GM21576 (cell line): ENCODE measurements around the gene RSAD1.

Experiments
- ATAC-seq: cut with Tn5 transposase; IDR thresholded peaks from one replicate; pipeline ENCODE4 v1.9.1; 2021; ENCODE audit warnings: mild to moderate bottlenecking, moderate library complexity; ENCODE audit not compliant: unreplicated experiment

RSAD1 gene

DNA sequence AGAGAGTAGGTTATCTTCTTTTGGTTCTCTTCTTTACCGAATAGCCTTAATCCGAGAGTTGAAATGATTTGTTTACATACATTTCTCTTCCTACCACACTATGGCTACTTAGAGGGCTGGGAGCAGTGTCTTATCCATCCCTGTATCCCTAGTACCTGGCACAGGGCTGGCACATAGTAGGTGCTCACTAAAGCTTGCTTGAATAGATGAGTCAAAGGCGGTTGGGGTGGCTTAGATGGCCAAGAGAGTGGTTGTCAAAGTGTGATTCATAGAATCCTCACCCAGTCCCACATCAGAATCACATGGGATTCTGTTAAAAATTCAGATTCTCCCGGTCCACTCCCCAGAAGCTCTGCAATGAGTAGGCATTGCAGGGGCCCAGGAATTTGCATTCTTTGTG is 21.0 kb upstream of the RSAD1 start:
- no peak for ATAC-seq

DNA sequence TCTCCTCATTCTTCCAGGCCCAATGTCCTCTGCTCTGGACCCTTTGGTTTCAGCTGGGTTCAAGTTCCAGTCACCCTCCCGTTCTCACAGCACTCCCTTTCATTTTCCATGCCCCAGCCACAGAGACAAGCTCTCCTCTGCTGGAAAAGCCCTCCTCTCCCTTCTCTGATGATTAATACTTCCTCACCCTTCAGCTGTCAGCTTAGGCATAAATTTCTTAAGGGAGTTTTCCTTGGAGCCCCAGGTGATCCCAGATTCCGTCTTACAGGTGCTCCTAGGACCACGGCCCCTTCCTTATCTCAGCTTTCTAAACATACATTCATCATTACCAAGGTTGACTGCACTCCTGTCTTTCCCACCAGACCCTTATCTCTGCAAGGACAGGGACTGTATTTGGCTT is 20.4 kb upstream of the RSAD1 start:
- no peak for ATAC-seq

DNA sequence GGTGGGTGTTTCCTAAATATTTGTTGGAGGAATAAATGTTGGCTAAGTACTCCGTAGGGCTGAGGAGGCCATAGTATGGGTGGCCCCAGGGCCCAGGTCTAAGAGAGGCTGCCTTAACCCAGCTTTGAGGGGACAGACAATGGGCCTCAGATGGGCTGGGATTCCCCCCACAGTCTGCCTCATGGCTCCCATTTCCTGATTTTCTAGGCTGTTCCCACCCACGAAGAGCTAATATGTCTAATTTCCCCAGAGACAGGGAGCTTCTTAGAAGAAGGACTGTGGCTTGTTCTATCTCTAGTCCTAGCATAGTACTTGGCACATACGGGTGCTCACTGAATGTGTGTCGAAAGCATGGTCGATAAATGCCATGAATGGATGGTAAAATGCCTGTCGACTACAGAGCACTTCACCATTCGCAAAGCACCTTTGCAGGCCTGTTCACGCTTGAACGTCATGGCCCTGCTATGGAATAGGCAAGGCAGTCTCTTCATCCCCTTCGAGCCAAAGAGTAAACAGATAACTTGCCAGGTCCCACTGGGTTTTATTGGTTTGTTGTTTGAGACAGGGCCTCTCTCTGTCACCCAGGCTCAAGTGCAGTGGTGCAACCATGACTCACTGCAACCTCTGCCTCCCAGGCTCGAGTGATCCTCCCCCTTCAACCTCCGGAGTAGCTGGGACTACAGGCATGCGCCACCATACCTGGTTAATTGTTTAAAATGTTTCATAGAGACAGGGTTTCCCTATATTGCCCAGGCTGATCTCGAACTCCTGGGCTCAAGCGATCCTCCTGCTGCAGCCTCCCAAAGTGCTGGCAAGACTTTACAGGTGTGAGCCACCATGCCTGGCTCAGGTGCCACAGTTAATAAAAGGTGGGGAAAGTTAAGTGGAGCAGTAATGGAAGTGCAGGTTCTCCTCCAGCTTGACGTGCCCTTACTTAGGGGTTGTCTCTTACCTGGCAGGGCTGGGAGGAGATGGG is 19.7 kb upstream of the RSAD1 start:
- ATAC-seq, result no peak

DNA sequence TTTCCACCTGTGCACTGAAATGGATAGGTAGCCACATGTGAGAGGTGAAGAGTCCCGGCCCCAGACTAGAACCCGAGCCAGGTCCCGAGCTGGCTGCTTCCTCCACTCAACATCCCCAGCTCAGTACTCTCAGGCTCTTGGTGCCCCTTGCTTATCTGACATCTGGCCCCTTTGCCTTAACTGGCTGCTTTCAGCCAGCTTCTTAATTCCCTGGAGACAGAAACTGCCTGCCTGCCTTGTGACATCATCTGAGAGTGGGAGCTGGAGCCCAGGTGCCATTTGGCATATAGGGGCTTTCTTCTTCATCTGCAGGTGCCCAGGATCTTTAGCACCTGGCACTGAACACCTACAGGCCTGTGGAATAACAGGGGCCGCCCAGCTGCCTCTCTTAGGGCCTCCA is 18.9 kb upstream of the RSAD1 start:
- ATAC-seq, result no peak

- ATAC-seq, result no peak
Observed at GRCh38 chr17:50460831-50461526, 17.7 kb upstream of the RSAD1 start.

- ATAC-seq, result no peak
Observed at GRCh38 chr17:50461550-50462132, 17.0 kb upstream of the RSAD1 start.

DNA sequence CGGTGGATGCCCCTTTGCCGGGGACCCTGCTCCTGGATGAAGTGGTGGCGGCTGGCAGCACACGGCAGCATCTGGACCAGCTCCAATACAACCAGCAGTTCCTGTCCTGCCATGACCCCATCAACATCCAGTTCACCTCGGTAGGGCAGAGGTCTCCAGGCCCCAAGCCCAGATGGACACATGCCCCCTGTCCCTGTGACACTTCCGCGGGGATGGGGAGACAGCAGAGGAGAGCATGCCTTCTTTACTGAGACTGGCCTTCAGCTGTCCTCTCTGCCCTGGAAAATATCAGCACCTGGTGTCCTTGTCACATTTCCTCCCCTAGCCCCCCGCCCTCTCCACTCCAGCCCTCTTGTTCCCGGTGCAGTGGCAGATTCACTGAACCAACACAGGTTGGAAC is 16.2 kb upstream of the RSAD1 start:
- ATAC-seq, result no peak

- ATAC-seq, result no peak
Observed at GRCh38 chr17:50464121-50464520, 14.5 kb upstream of the RSAD1 start.

GRCh38 chr17:50464736-50465135 is 13.9 kb upstream of the RSAD1 start:
- no peak for ATAC-seq

GRCh38 chr17:50465171-50465570 is 13.5 kb upstream of the RSAD1 start:
- no peak for ATAC-seq

- ATAC-seq, result no peak
Observed at GRCh38 chr17:50465635-50466034, 13.0 kb upstream of the RSAD1 start.

DNA sequence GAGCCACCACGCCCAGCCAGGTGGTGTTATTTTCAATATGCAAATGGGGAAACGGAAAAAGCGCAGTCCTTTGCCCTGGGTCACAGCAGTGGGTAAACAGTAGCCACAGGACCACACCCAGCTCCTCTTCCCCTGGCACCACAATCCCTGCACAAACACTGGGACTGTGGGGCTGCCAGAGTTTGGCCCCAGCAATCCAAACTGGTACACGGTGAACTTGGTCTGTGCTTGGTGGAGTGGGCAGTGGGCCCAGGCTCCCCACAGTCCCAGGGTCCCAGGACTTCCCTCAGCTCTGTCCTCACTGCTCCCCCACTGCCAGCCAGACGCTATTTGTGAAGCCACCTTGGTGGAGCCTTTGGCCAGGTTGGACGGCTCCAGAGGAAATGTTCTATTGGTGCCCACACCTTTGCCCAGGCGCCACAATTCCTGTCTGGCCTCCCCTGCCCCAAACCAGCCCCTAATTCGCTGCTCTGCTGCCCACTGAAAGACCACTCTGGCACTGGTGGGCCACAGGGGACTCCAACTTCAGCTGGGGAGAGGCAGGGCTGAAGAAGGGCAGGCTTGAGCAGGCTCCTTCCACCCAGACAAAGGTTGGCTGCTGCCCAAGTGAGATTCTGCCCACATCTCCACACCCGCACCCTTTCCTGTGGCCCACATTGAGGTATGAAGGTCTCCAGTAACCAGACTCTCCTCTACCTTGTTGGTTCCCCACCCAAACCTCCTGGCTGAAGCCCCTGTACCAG is 12.1 kb upstream of the RSAD1 start:
- ATAC-seq, result no peak

DNA sequence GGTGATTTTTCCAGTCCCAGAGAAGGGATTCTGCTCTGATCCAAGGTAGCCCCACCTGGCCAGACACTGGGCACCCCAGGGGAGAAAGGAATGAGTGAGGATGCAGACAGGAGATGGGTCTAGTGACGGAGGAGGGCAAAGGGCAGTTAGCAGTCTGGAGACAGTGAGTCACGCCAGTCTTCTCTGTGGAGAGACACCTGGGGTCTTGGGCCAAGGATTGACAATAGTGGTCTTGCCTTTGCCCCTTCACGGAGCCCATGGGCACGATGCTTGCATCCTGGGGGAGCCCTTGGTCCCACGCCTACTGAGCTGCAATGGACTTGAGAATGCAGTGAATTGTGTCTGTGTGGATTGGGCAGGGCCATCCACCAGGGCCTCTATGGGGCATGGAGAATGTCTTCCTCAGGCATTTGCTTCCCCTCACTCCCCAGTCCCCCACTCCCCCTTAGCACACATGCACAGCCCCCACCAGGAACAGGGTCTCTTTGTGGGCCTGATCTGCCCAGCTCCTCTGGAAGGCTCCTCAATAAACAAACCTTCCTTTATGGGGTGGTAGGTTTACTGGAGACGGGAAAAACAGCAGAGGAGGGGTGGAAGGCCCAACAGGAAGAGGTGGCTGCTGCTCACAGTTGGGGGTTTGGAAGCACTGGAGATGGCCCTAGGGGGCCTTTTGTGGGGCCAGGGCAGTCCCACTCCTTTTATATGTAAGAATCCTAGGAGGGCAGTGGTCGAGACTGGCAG is 11.4 kb upstream of the RSAD1 start:
- no peak for ATAC-seq

- ATAC-seq, result no peak
Observed at GRCh38 chr17:50467855-50468303, 10.8 kb upstream of the RSAD1 start.

- no peak for ATAC-seq
Observed at GRCh38 chr17:50468304-50469207, 10.1 kb upstream of the RSAD1 start, which contains the start of gene CHAD. CHAD (minus strand) TSS chr17:50468880; CDS start chr17:50468813, 67 bp downstream.

GRCh38 chr17:50469208-50469605 is 9.5 kb upstream of the RSAD1 start:
- no peak for ATAC-seq

DNA sequence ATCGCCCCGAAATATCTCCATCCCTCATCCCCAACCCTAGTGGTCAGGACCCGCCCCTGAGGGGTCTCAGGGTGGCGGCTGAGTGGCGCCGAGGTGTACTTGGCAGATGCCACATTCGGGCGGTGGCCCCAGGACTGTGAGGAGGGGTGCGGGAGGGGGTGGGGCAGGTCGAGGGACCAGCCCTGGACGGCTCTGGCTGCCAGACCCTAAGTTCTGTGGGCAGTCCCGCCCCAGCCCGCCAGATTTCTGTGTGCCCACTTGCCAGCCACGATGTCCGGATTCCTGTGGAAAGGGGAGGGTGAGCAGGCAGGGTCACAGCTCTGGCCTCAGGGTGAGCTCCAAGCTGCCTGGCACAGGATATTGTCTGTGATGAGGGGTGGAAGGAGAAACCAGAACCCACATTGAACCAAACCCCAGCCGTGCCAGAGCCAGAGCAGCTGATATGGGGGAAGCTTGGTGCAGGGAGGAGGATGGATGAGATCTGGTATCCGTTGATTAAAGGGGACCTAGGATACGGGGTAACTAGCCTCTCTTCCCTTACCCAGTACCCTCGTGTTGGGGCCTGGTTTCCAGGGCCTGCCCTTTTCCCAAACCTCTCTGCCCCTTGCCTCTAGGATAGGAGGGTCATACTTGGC is 8.9 kb upstream of the RSAD1 start:
- ATAC-seq, result no peak

DNA sequence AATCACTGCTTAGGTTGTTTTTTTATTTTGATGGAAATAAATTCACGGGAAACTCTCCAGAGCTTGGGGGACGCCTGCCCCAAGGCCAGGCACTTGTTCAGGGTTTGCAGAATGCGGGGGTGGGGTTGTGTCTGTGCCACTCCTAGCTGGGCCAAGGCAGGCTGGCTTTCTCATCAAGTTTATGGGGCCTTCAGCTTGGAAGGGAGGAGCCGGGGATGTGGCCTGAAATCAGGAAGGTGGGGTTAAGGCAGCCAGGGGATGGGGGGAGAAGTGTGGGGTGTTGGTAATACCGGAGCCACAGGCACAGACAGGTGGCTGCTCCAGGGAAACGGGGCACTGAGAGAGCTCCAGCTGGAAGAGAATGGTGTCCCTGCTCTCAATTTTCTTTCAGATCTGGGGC is 8.2 kb upstream of the RSAD1 start:
- no peak for ATAC-seq
